ENCODE data around the gene DNAH3. TPM values are rescaled to one million over a fixed set of nuclear protein-coding genes. Genes with fewer than 3 reads are reported as not detected.

DNAH3 gene
- total RNA-seq, 1 experiment from 2014 or later, result not detected

Other genes with a start within 250 kb of the DNAH3 start
- gene LDAF1, start 7.8 kb upstream of the DNAH3 start, total RNA-seq (2014; rRNA removed; shearing (Covaris generic)), result 5.5 and 6.8 TPM in 2 replicates
- not detected in 2 replicates for gene ZP2, start 60.7 kb upstream of the DNAH3 start, total RNA-seq (2014; rRNA removed; shearing (Covaris generic))
- gene ANKS4B, start 82.9 kb upstream of the DNAH3 start, total RNA-seq (2014; rRNA removed; shearing (Covaris generic)), result 0.02 TPM in 1 of 2 replicates, not detected in the other
- not detected in 2 replicates for gene CRYM, start 127.4 kb upstream of the DNAH3 start, total RNA-seq (2014; rRNA removed; shearing (Covaris generic))